Measurements from ENCODE around the gene MLST8.
"Not testable (repeated sequence)": the region's sequence is repeated elsewhere in the genome, so short reads cannot be mapped to it uniquely, and the experiment has no call there.

The MLST8 gene

DNA sequence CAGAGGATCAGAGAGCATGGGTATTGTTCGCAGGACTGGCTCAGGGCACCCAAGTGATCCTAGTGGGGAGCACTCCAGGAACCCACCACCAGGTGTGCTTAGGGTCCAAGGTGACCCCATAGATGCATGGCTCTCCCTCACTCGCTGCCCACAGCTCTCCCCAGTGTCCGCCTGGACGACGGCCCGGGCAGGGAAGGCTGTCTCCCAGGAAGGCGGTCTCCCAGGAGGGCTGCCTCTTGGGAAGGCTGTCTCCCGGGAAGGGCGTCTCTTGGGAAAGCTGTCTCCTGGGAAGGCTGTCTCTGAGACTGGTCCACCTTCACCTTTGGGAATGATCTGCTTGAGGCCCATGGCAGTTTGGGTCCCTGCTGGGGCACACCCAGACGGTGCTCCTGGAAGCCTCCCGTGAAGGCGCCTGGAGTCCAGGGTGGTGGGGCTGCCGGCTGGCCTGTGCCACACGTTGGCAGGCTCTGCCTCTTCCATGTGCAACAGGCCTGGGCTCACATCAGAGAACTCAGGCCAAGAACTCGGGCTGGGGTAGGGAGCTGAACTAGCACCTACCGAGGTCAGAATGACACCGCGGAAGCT, 41.1 kb downstream of the MLST8 start:
- no peak for DNase-seq (ENCODE audit: low spot score)

DNA sequence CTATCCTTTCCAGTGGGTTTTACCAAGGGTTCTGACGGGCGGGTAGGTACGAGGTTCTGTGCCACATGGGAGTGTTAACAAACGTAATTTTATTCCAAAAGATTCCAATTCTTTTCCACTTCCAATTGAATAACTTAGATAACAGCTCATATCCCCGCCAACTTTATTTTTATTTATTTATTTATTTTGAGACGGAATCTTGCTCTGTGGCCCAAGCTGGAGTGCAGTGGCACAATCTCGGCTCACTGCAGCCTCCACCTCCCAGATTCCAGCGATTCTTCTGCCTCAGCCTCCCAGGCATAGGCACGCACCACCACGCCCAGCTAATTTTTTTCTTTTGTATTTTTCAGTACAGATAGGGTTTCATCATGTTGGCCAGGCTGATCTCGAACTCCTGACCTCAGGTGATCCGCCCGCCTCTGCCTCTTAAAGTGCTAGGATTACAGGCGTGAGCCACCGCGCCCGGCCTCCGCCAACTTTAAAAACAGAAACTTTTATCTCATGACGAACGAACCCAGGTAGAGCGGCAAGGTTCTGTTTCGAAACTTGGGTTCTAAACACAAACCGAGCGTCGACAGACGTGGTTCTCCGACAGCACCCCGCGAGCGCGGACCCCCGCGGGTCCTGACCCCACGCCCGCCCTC, 45.5 kb downstream of the MLST8 start:
- DNase-seq (ENCODE audit: low spot score) = no peak

DNA sequence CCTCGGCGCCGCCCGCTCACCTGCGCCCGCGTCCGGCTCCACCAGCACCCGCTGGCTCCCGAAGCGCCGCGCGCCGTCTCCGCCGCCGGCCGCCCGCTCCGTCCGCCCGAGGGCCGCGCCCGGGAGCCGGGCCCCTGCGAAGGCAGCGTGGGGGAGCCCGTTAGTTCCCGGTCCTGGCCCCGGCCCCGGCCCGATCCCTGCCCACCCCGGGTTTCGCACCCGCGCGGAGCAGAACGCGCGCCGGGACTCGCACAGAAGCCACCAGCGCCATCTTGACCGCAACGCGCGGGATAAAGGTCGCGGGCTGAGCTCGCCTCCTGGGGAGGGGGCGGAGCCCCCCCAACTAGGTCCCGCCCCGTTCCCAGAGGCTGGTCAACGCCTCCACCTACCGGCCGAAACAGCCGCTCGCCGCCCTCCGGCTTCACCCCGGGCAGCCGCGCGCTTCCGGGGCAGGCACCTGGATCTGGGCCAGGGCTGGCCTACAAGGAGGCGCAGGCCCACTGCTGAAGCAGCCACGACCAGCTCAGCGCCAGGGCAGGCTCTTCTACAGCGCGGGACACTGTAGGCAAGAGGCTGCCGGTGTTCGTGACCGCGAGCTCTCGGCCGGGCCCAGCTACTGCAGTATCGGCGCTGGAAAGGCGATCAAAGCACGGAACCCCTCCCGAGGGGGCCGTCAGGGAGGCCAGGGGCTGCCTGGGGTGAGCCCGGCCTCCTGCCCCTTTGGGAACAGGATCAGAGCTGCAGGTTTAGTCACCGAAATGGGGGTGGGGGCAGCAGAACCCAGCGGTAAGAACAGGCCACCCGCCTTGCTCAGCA, 46.2 kb downstream of the MLST8 start, which contains the start of gene ECI1:
Gene ECI1 (minus strand): TSS at position 292 of the 816 bp plus-strand sequence. CDS start 21 bp downstream, at position 271.
- DNase-seq (ENCODE audit: low spot score) = peak; percentile 99

DNA sequence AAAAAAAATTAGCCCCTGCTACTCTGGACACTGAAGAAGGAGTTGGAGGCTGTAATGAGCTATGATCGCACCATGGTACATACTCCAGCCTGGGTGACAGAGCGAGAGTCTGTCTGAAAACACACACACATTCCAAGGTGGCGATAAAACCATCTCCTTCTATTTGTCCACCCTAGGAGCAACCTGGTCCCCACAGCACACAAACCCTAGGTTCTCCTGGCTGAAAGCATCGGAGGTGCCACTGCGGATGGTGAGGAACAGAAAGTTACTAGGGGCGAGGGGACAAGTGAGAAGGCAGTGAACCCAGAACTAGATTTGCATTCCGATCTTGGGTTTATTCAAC, 47.5 kb downstream of the MLST8 start:
- DNase-seq (ENCODE audit: low spot score) = no peak

DNA sequence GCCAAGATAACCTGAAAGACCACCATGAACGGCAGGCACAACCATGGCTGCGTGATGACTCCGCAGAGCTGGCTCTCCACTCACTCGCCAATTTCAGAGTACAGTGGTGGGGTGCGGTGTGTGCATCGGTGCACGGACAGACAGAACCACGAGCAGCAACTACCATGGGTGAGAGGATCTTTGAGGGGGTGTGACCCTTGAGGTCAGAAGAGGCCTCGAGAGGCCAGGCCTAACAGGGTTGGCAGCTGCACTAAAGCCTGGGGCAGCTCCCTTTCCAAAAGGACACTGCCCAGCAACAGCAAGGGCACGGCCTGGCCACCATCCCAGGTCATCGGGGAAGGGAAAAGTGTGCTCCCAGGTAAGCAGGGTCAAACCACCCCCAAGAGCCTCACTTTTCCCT, 48.0 kb downstream of the MLST8 start:
- DNase-seq (ENCODE audit: low spot score) = no peak

DNA sequence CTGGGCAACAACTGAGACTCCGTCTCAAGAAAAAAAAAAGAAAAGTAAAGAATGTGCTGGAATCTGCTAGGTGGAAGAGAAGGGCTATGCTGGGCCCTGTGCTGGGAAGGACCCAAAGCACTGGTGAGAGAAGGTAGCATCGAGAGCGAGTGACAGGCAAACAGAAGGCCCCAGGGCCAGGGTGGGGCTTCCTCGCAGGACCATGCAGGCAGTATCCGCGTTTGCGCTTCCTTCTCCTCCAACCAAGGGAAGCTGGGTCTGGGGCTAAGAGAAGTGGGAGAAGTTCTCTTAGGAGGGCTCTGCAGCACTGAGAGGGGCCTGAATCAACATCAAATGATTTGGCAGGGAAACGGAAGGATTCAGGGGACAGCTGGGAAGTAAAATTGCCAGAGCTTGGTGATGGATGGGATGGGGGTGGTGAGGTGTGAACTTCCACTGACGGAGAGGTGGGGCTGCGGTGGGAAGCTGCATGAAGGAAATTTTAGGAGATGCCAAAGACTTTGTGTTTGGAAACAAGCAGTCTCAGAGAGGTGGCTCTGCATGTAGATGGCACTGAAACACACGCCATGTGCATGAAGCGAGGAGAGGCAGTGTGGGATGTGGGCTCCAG, 51.4 kb downstream of the MLST8 start:
- DNase-seq (ENCODE audit: low spot score) = no peak

DNA sequence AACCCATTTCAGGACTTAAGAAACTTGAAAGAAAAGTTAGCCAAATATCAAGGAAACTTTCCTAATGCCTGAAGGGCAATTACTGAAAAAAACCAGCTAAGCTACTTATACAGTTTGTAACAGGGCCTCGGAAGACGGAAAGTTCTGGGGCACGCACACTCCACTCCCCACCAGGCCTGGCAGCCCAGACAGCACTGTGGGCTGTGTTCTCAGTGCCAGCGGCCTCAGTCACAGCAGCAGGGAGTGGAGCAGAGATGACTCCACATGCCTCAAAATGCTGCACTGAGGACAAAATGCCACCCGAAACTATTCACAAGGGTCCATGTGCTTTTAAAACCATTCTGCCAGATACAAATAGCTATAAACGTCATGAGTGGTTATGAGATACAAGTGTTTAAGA, 52.5 kb downstream of the MLST8 start:
- DNase-seq (ENCODE audit: low spot score) = no peak

DNA sequence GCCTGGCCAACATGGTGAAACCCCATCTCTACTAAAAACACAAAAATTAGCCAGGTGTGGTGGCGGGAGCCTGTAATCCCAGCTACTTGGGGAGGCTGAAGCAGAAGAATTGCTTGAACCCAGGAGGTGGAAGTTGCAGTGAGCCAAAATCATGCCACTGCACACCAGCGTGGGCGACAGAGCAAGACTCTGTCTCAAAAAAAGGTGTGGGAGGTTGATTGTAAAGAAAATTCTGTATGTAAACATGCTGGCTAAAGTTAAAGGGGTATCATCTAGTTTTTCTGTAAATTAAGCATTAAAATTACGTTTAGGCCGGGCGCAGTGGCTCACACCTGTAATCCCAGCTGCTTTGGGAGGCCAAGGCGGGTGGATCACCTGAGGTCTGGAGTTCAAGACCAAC, 53.3 kb downstream of the MLST8 start:
- not testable (repeated sequence) for DNase-seq (ENCODE audit: low spot score)
